Stimulated activated CD8-positive, alpha-beta memory T cell treated with anti-CD3 and anti-CD28 coated beads, Interleukin-12 subunit alpha, Interleukin-12 subunit beta, amount 100 ng/mL, for 4 hours (primary cell): ENCODE data around the gene PDGFD.

ENCODE experiments used
- DNase-seq: peaks from one replicate; pipeline ENCODE4 v3.0.0-alpha.2; 2020; ENCODE audit warnings: low read depth

PDGFD gene

GRCh38 chr11:104093426-104094280 lies 70.3 kb downstream of the PDGFD start:
- DNase-seq = no peak

GRCh38 chr11:104092744-104093143 lies 71.2 kb downstream of the PDGFD start:
- DNase-seq = no peak

- no peak for DNase-seq
Measured at GRCh38 chr11:104091281-104092096, 72.5 kb downstream of the PDGFD start.

GRCh38 chr11:104090767-104091166 lies 73.2 kb downstream of the PDGFD start:
- DNase-seq = no peak

- DNase-seq = no peak
Measured at GRCh38 chr11:104089481-104089880, 74.5 kb downstream of the PDGFD start.

GRCh38 chr11:104086621-104087020 lies 77.3 kb downstream of the PDGFD start:
- no peak for DNase-seq

- DNase-seq = no peak
Measured at GRCh38 chr11:104078995-104079394, 85.0 kb downstream of the PDGFD start.

- no peak for DNase-seq
Measured at GRCh38 chr11:104078245-104078644, 85.7 kb downstream of the PDGFD start.

- no peak for DNase-seq
Measured at GRCh38 chr11:104076455-104076854, 87.5 kb downstream of the PDGFD start.

GRCh38 chr11:104075706-104076105 lies 88.2 kb downstream of the PDGFD start:
- no peak for DNase-seq

- DNase-seq = no peak
Measured at GRCh38 chr11:104075091-104075490, 88.9 kb downstream of the PDGFD start.

- no peak for DNase-seq
Measured at GRCh38 chr11:104073950-104074705, 89.8 kb downstream of the PDGFD start.

- no peak for DNase-seq
Measured at GRCh38 chr11:104067534-104067933, 96.4 kb downstream of the PDGFD start.

GRCh38 chr11:104064034-104064630 lies 99.8 kb downstream of the PDGFD start:
- DNase-seq = no peak

GRCh38 chr11:104061853-104062521 lies 102.0 kb downstream of the PDGFD start:
- DNase-seq = no peak

GRCh38 chr11:104060820-104061219 lies 103.1 kb downstream of the PDGFD start:
- no peak for DNase-seq

GRCh38 chr11:104060004-104060794 lies 103.7 kb downstream of the PDGFD start:
- DNase-seq = no peak

- DNase-seq = no peak
Measured at GRCh38 chr11:104058680-104059079, 105.3 kb downstream of the PDGFD start.

GRCh38 chr11:104057908-104058307 lies 106.0 kb downstream of the PDGFD start:
- DNase-seq = no peak

GRCh38 chr11:104055596-104055995 lies 108.4 kb downstream of the PDGFD start:
- no peak for DNase-seq
